RWPE1 (cell line): Measurements from ENCODE around the gene SEC31B.

Source experiments
- CTCF ChIA-PET: fragments of 350-600 bp; sonication (Branson Sonifier 250); formaldehyde crosslinking; extraction: SDS; loops from one replicate; lab custom pipeline; 2021; lab: Yijun Ruan, JAX
- POLR2A ChIA-PET: fragments of 400-600 bp; formaldehyde crosslinking; extraction: SDS; loops from one replicate; lab custom pipeline; 2020; ENCODE audit warnings: antibody characterized with exemption; ENCODE audit not compliant: low non-redundant PET; lab: Yijun Ruan, JAX
- DNase-seq: peaks from one replicate; pipeline ENCODE4 v3.0.0; 2012; ENCODE audit warnings: low spot score
- H3K27ac ChIP-seq: fragments of 450-650 bp; 2 replicates; pipeline ENCODE4 v1.5.1; 2017
- CTCF ChIP-seq: fragments of 450-650 bp; conservative IDR thresholded peaks from 2 replicates; pipeline ENCODE4 v1.5.1; 2017; ENCODE audit warnings: low read depth, mild to moderate bottlenecking

The SEC31B gene

GRCh38 chr10:100515612-100516011 lies 4.0 kb downstream of the SEC31B start:
- POLR2A ChIA-PET, result no interaction called here
- no peak for DNase-seq
- TF ChIP-seq CTCF, result no peak
- CTCF ChIA-PET, result interaction anchor here (0.9 to 1.7 kb wide), 2 partner anchors 81 to 177 kb away, joined by 4 read pairs; no protein-coding TSS in a partner anchor
- no peak overlapping the region for H3K27ac ChIP-seq

GRCh38 chr10:100510533-100511308 lies 8.9 kb downstream of the SEC31B start:
- peak; percentile 25 for DNase-seq
- no peak overlapping the region for H3K27ac ChIP-seq
- CTCF ChIA-PET, result interaction anchor here (0.5 to 4.6 kb wide), 8 partner anchors 8 to 233 kb away, joined by 3 to 38 read pairs (median 4); no protein-coding TSS in a partner anchor
- no peak for TF ChIP-seq CTCF
- POLR2A ChIA-PET, result no interaction called here

GRCh38 chr10:100509241-100509840 lies 10.3 kb downstream of the SEC31B start:
- CTCF ChIA-PET, result interaction anchor here (0.5 to 4.6 kb wide), 15 partner anchors 9 to 370 kb away, joined by 3 to 38 read pairs (median 4); no protein-coding TSS in a partner anchor
- DNase-seq, result no peak
- no peak for TF ChIP-seq CTCF
- no peak overlapping the region for H3K27ac ChIP-seq
- POLR2A ChIA-PET, result no interaction called here

GRCh38 chr10:100508691-100509150 lies 10.9 kb downstream of the SEC31B start:
- no peak overlapping the region for H3K27ac ChIP-seq
- peak; percentile 67 for DNase-seq
- ChIA-PET POLR2A (interaction anchor here (0.6 kb wide), 1 partner anchor 12 kb away, joined by 4 read pairs; no protein-coding TSS in a partner anchor), CTCF (interaction anchor here (0.5 to 4.6 kb wide), 16 partner anchors 9 to 505 kb away, joined by 3 to 38 read pairs (median 4); no protein-coding TSS in a partner anchor)
- peak; percentile 62 for TF ChIP-seq CTCF

GRCh38 chr10:100508266-100508665 lies 11.4 kb downstream of the SEC31B start:
- ChIA-PET POLR2A (interaction anchor here (0.6 kb wide), 1 partner anchor 12 kb away, joined by 4 read pairs; no protein-coding TSS in a partner anchor), CTCF (interaction anchor here (0.6 to 4.6 kb wide), 12 partner anchors 8 to 505 kb away, joined by 3 to 38 read pairs (median 6); no protein-coding TSS in a partner anchor)
- TF ChIP-seq CTCF, result no peak
- DNase-seq, result no peak
- no peak overlapping the region for H3K27ac ChIP-seq

GRCh38 chr10:100507357-100507732 lies 12.3 kb downstream of the SEC31B start:
- POLR2A ChIA-PET, result interaction anchor here (0.5 kb wide), 1 partner anchor 13 kb away, joined by 5 read pairs; no protein-coding TSS in a partner anchor
- no peak for DNase-seq
- CTCF ChIA-PET, result interaction anchor here (0.6 to 4.6 kb wide), 4 partner anchors 11 to 352 kb away, joined by 3 to 38 read pairs (median 18); no protein-coding TSS in a partner anchor
- no peak overlapping the region for H3K27ac ChIP-seq
- no peak for TF ChIP-seq CTCF
